ENCODE results near the gene CUL4B. TPM values are rescaled to one million over a fixed set of nuclear protein-coding genes. Genes with fewer than 3 reads are reported as not detected.
A peak's percentile ranks its signal among the peaks of the same experiment; 100 is the strongest.
"Not testable (repeated sequence)": the region's sequence is repeated elsewhere in the genome, so short reads cannot be mapped to it uniquely, and the experiment has no call there.

Gene CUL4B
- total and polyA plus RNA-seq, 4 donors, result 6.0 to 24.9 (median 12.7) TPM

DNA sequence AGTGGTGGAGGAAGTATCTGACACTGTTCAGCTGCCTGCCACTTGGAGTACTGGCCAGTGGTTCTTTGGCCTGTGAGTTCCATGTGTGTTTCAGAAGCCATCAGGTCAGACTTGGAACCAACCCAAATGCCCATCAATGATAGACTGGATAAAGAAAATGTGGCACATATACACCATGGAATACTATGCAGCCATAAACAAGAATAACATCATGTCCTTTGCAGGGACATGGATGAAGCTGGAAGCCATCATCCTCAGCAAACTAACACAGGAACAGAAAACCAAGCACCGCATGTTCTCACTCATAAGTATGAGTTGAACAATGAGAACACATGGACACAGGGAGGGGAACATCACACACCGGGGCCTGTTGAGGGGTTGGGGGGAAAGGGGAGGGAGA lies 70.6 kb downstream of the CUL4B start:
- H3K4me1 ChIP-seq (ENCODE audit: control insufficient read depth in 4 of 4, insufficient read depth in 4 of 4, low read length in 3 of 4); H3K9me3 ChIP-seq (ENCODE audit: control insufficient read depth in 4 of 4, low read length in 3 of 4); H3K9ac ChIP-seq (ENCODE audit: low read depth in 1 of 2, low read length in 2 of 2); H3K27ac ChIP-seq (ENCODE audit: low read depth in 1 of 2, low read length in 2 of 2); H3K27me3 ChIP-seq (ENCODE audit: control insufficient read depth in 4 of 4, insufficient read depth in 4 of 4, low read length in 3 of 4); H3K36me3 ChIP-seq (ENCODE audit: control insufficient read depth in 4 of 4, insufficient read depth in 3 of 4, low read depth in 1 of 4, low read length in 3 of 4); DNase-seq (ENCODE audit: low spot score); H3K4me3 ChIP-seq (ENCODE audit: low read depth in 1 of 3, low read length in 3 of 3): not testable (repeated sequence)
- WGBS, result 95% methylated on average over 2 of the region's 2 CpGs

DNA sequence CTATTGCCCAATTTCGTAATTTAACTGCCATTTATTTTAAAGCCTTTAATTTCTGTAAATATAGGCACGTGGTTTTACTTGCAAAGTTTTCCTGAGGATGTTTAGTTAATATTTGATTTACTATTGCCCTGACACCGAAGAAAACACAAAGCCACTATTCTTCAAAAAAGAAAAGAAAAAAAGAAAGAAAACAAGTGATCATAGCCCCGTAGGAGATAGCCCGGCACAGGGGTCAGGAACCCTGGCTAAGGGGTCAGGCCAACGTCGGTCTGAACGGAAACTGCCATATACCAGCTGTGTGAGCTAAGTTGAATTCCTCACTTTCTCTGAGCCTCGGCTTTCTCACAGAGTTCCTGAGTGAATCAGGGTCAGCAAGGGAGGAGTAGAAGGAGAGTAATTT lies 74.0 kb downstream of the CUL4B start:
- H3K4me3 ChIP-seq (ENCODE audit: low read depth in 1 of 3, low read length in 3 of 3), result no peak overlapping the region
- TF ChIP-seq NR2F2 (IDR thresholded peaks at IDR 0.05), result no peak
- TF ChIP-seq HNF4A (conservative IDR thresholded peaks at IDR 0.05), result no peak
- no peak for TF ChIP-seq RXRA (IDR thresholded peaks at IDR 0.05)
- no peak for TF ChIP-seq TAF1 (conservative IDR thresholded peaks at IDR 0.05)
- TF ChIP-seq ZBTB33 (IDR thresholded peaks at IDR 0.05), result no peak
- no peak for TF ChIP-seq ATF3 (IDR thresholded peaks at IDR 0.05)
- no peak for TF ChIP-seq EGR1 (IDR thresholded peaks at IDR 0.05; ENCODE audit: low read depth in 2 of 2)

DNA sequence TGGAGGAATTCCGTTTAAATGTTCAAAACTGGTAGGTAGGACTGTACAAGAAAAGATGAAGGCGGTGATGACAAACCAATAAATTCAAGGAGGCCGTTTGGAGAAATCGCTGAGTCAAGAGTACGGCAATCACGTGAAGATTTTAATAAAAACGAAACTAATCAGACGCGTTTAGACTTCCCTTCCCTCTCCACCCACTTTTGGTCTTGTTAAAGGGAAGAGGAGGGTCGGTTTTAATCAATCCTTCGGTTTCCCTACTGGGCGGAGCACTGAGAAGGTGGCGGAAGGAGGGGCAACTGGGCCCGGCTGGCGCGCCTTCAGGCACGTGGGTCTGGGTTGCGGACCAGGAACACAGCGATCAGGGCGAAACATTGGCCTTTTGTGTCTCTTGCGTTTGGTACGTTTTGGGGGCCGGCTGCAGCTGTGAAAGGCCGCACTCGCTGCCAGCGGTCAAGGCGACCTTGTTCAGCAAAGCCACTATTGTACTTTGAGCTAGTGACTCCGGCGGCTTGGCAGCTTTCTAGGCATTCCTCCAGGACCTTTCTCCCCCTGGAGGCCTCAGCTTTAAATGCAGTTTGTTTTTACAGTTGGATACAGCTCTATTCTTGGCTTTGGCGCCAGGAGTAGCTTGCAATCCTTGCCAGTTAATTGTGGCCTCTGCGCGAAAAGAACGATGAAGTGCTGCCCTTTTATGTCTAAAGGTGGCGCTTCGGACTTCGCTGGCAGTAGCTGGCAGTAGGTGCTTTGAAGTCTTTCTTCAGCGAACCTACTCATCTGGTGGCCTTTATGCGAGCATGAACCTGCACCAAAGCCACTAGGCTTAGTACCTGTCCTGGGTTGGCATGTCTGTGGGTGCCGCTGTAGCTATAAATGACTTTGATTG lies 74.9 kb downstream of the CUL4B start:
- H3K9me3 ChIP-seq (ENCODE audit: control insufficient read depth in 4 of 4, low read length in 3 of 4), result peaks cover 0 to 2% (median 0%) of the 10 kb centered on the region in 4 donors
- peaks cover 2 to 8% (median 3%) of the 10 kb centered on the region in 4 donors for H3K4me1 ChIP-seq (ENCODE audit: control insufficient read depth in 4 of 4, insufficient read depth in 4 of 4, low read length in 3 of 4)
- no peaks in the 10 kb centered on the region for H3K36me3 ChIP-seq (ENCODE audit: control insufficient read depth in 4 of 4, insufficient read depth in 3 of 4, low read depth in 1 of 4, low read length in 3 of 4)
- no peaks in the 10 kb centered on the region for H3K27me3 ChIP-seq (ENCODE audit: control insufficient read depth in 4 of 4, insufficient read depth in 4 of 4, low read length in 3 of 4)
- DNase-seq (ENCODE audit: low spot score), result peak; percentile 48
- WGBS, result 2% methylated on average over 39 of the region's 39 CpGs
- peak overlapping the region; percentile 15 to 64 (median 32) for H3K4me3 ChIP-seq (ENCODE audit: low read depth in 1 of 3, low read length in 3 of 3)
- H3K27ac ChIP-seq (ENCODE audit: low read depth in 1 of 2, low read length in 2 of 2), result peak overlapping the region; percentile 82 to 94
- H3K9ac ChIP-seq (ENCODE audit: low read depth in 1 of 2, low read length in 2 of 2), result peak overlapping the region in 1 of 2 donors; percentile 72
- TF ChIP-seq JUND (IDR thresholded peaks at IDR 0.05) (peak in 1 of 2 donors; percentile 51), RAD21 (IDR thresholded peaks at IDR 0.05) (peak; percentile 49 to 62), SP1 (IDR thresholded peaks at IDR 0.05) (peak; percentile 81), NR2F2 (IDR thresholded peaks at IDR 0.05) (peak; percentile 71), FOXA1 (IDR thresholded peaks at IDR 0.05) (no peak), TAF1 (conservative IDR thresholded peaks at IDR 0.05) (no peak), HNF4A (conservative IDR thresholded peaks at IDR 0.05) (peak; percentile 82 to 88), YY1 (IDR thresholded peaks at IDR 0.05) (peak; percentile 62), ZBTB33 (IDR thresholded peaks at IDR 0.05) (no peak), HNF4G (IDR thresholded peaks at IDR 0.05) (peak; percentile 61), ATF3 (IDR thresholded peaks at IDR 0.05) (no peak), GABPA (IDR thresholded peaks at IDR 0.05 in 1 of 2, conservative IDR thresholded peaks at IDR 0.05 in 1 of 2) (peak in 1 of 2 donors; percentile 19), EGR1 (IDR thresholded peaks at IDR 0.05; ENCODE audit: low read depth in 2 of 2) (peak in 1 of 2 donors; percentile 20), FOXA2 (IDR thresholded peaks at IDR 0.05) (no peak), RXRA (IDR thresholded peaks at IDR 0.05) (peak; percentile 50 to 69)
- TF ChIP-seq, protein P1, sequence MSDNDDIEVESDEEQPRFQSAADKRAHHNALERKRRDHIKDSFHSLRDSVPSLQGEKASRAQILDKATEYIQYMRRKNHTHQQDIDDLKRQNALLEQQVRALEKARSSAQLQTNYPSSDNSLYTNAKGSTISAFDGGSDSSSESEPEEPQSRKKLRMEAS (IDR thresholded peaks at IDR 0.05), result peak; percentile 42
- TF ChIP-seq, protein P2, sequence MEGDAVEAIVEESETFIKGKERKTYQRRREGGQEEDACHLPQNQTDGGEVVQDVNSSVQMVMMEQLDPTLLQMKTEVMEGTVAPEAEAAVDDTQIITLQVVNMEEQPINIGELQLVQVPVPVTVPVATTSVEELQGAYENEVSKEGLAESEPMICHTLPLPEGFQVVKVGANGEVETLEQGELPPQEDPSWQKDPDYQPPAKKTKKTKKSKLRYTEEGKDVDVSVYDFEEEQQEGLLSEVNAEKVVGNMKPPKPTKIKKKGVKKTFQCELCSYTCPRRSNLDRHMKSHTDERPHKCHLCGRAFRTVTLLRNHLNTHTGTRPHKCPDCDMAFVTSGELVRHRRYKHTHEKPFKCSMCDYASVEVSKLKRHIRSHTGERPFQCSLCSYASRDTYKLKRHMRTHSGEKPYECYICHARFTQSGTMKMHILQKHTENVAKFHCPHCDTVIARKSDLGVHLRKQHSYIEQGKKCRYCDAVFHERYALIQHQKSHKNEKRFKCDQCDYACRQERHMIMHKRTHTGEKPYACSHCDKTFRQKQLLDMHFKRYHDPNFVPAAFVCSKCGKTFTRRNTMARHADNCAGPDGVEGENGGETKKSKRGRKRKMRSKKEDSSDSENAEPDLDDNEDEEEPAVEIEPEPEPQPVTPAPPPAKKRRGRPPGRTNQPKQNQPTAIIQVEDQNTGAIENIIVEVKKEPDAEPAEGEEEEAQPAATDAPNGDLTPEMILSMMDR (IDR thresholded peaks at IDR 0.05; ENCODE audit: low read depth, low read length, missing input control), result peak; percentile 55

More for the DNA sequence above, 74.0 kb downstream of the CUL4B start:
- Histone ChIP-seq H3K27me3 (ENCODE audit: control insufficient read depth in 4 of 4, insufficient read depth in 4 of 4, low read length in 3 of 4) (no peaks in the 10 kb centered on the region), H3K27ac (ENCODE audit: low read depth in 1 of 2, low read length in 2 of 2) (no peak overlapping the region), H3K36me3 (ENCODE audit: control insufficient read depth in 4 of 4, insufficient read depth in 3 of 4, low read depth in 1 of 4, low read length in 3 of 4) (no peaks in the 10 kb centered on the region), H3K9me3 (ENCODE audit: control insufficient read depth in 4 of 4, low read length in 3 of 4) (peaks cover 0 to 2% (median 0%) of the 10 kb centered on the region in 4 donors), H3K9ac (ENCODE audit: low read depth in 1 of 2, low read length in 2 of 2) (no peak overlapping the region), H3K4me1 (ENCODE audit: control insufficient read depth in 4 of 4, insufficient read depth in 4 of 4, low read length in 3 of 4) (peaks cover 2 to 8% (median 3%) of the 10 kb centered on the region in 4 donors)
- 29% methylated on average over 9 of the region's 9 CpGs for WGBS
- DNase-seq (ENCODE audit: low spot score), result no peak

All from liver (tissue), 9 donors.